ENCODE data around the gene ID1. TPM values are rescaled to one million over a fixed set of nuclear protein-coding genes. Genes with fewer than 3 reads are reported as not detected.
"Not testable (repeated sequence)": the region's sequence is repeated elsewhere in the genome, so short reads cannot be mapped to it uniquely, and the experiment has no call there.

Gene ID1
- total and polyA plus RNA-seq, 5 donors: 122 to 273 (median 141) TPM

- Histone ChIP-seq H3K27me3 (ENCODE audit: control insufficient read depth, insufficient read depth) (no peaks in the 10 kb centered on the region), H3K4me3 (ENCODE audit: low read length) (peak overlapping the region; percentile 47), H3K27ac (ENCODE audit: low read length) (peak overlapping the region; percentile 87), H3K9me3 (ENCODE audit: control insufficient read depth, low read length) (no peaks in the 10 kb centered on the region), H3K4me1 (ENCODE audit: control insufficient read depth, insufficient read depth, low read length) (peaks cover 7% of the 10 kb centered on the region)
- DNase-seq (no peak), ATAC-seq (no peak)
- whole genome bisulfite sequencing: 37% methylated on average over 19 of the region's 19 CpGs
- intact Hi-C loops (cut with DNase I): loop anchor here in 2 of 4 donors (2.0 kb wide), 1 partner anchor 31 kb away; the partner anchor contains the start of gene ID1 (in 2 of the 2)
Observed at GRCh38 chr20:31573555-31574321, 31.4 kb upstream of the ID1 start.

- H3K4me1 ChIP-seq (ENCODE audit: control insufficient read depth, insufficient read depth, low read length); H3K27me3 ChIP-seq (ENCODE audit: control insufficient read depth, insufficient read depth); H3K9me3 ChIP-seq (ENCODE audit: control insufficient read depth, low read length); H3K27ac ChIP-seq (ENCODE audit: low read length); H3K4me3 ChIP-seq (ENCODE audit: low read length); ATAC-seq; intact Hi-C loops (cut with DNase I); DNase-seq: not testable (repeated sequence)
- WGBS: 95% methylated on average over 10 of the region's 10 CpGs
Observed at GRCh38 chr20:31574986-31575385, 30.1 kb upstream of the ID1 start.

DNA sequence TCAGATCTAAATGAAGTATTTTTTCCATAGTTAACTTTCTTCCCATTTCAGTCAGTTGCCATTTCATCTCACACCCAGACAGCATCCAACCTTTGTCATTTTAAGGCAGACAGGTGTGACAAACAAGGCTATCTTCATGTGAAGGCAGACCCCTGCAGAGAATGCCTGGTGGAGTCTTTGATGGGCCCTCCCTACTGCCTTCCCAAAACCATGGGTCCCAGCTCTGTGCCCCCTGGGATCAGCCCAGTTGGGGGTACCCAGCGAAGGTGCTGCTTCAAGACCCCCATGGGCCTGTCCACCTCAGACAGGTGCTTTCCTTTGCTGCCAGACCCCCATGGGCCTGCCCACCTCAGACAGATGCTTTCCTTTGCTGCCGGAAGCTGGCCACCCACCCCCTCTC lies 28.3 kb upstream of the ID1 start:
- Histone ChIP-seq H3K27me3 (ENCODE audit: control insufficient read depth, insufficient read depth) (no peaks in the 10 kb centered on the region), H3K4me3 (ENCODE audit: low read length) (no peak overlapping the region), H3K4me1 (ENCODE audit: control insufficient read depth, insufficient read depth, low read length) (peaks cover 4% of the 10 kb centered on the region), H3K27ac (ENCODE audit: low read length) (no peak overlapping the region), H3K9me3 (ENCODE audit: control insufficient read depth, low read length) (no peaks in the 10 kb centered on the region)
- ATAC-seq (no peak), DNase-seq (peak in 1 of 3 donors; percentile 3)
- WGBS: 97% methylated on average over 2 of the region's 2 CpGs
- intact Hi-C loops (cut with DNase I): no loop called here

DNA sequence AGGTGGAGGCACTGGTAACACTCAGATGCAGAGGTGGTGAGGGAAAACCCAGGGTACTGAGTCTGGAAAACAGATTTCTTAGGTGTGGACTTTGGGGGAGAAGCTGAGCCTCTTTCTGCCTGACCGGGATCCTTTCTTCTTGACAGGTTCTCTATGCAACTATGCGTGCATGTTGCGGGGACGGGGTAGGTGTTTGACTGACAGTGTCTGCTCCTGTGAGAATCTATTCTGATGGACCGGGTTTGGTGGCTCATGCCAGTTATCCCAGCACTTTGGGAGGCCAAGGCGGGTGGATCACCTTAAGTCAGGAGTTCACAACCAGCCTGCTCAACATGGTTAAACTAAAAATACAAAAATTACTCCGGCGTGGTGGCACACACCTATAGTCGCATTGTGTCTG lies 27.9 kb upstream of the ID1 start:
- no peaks in the 10 kb centered on the region for H3K27me3 ChIP-seq (ENCODE audit: control insufficient read depth, insufficient read depth)
- H3K4me3 ChIP-seq (ENCODE audit: low read length): no peak overlapping the region
- DNase-seq: no peak
- H3K9me3 ChIP-seq (ENCODE audit: control insufficient read depth, low read length): no peaks in the 10 kb centered on the region
- ATAC-seq: no peak
- peaks cover 2% of the 10 kb centered on the region for H3K4me1 ChIP-seq (ENCODE audit: control insufficient read depth, insufficient read depth, low read length)
- intact Hi-C loops (cut with DNase I): no loop called here
- WGBS: 88% methylated on average over 9 of the region's 9 CpGs
- no peak overlapping the region for H3K27ac ChIP-seq (ENCODE audit: low read length)

GRCh38 chr20:31578448-31579138 lies 26.5 kb upstream of the ID1 start:
- H3K27me3 ChIP-seq (ENCODE audit: control insufficient read depth, insufficient read depth): no peaks in the 10 kb centered on the region
- H3K4me3 ChIP-seq (ENCODE audit: low read length): no peak overlapping the region
- H3K4me1 ChIP-seq (ENCODE audit: control insufficient read depth, insufficient read depth, low read length): no peaks in the 10 kb centered on the region
- ATAC-seq (no peak), DNase-seq (peak in 2 of 3 donors; percentile 44 to 60)
- 95% methylated on average over 43 of the region's 43 CpGs for WGBS
- intact Hi-C loops (cut with DNase I): no loop called here
- H3K27ac ChIP-seq (ENCODE audit: low read length): no peak overlapping the region
- no peaks in the 10 kb centered on the region for H3K9me3 ChIP-seq (ENCODE audit: control insufficient read depth, low read length)

DNA sequence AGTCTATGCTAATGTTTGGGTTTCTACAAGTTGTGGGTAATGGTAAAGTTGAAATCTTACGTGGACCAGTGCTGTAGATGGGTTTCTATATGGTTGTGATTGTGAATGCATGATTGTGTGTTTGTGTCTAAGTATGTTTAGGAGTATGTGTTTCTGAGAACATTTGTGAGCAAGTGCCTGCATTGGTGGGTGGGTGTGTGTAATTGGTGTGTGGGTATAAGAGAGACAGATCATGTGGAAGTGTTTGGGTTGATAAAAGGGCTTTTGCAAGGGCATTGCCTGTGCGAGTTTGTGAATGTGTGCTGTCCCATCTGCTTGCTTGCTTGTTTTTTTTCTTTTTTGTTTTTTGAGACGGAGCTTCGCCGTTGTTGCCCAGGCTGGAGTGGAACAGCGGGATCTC lies 25.8 kb upstream of the ID1 start:
- Histone ChIP-seq H3K4me1 (ENCODE audit: control insufficient read depth, insufficient read depth, low read length) (no peaks in the 10 kb centered on the region), H3K27me3 (ENCODE audit: control insufficient read depth, insufficient read depth) (no peaks in the 10 kb centered on the region), H3K9me3 (ENCODE audit: control insufficient read depth, low read length) (no peaks in the 10 kb centered on the region), H3K4me3 (ENCODE audit: low read length) (no peak overlapping the region), H3K27ac (ENCODE audit: low read length) (no peak overlapping the region)
- WGBS: 96% methylated on average over 6 of the region's 6 CpGs
- intact Hi-C loops (cut with DNase I): no loop called here
- ATAC-seq (no peak), DNase-seq (no peak)

DNA sequence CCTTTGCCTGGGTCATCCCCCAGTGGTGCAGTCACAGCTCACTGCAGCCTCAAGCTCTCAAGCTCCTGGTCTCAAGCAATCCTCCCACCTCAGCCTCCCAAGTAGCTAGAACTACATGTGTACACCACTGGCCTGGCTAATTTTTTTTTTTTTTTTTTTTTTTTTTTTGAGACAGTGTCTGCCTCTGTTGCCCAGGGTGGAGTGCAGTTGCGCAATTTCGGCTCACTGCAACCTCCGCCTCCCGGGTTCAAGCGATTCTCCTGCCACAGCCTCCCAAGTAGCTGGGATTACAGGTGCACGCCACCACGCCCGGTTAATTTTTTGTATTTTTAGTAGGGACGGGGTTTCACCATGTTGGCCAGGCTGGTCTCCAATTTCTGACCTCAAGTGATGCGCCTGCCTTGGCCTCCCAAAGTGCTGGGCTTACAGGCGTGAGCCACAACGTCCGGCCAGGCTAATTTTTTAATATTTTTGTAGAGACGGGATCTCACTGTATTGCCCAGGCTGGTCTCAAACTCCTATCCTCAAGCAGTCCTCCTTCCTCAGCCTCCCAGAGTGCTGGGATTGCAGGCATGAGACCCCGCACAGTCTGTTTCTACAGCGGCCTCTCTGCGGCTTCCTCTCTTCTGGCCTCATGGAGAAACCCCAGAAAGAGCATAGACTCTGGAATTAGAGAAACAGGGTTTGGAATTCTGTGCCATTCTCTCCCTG lies 25.0 kb upstream of the ID1 start:
- H3K4me1 ChIP-seq (ENCODE audit: control insufficient read depth, insufficient read depth, low read length); H3K4me3 ChIP-seq (ENCODE audit: low read length); intact Hi-C loops (cut with DNase I); H3K27ac ChIP-seq (ENCODE audit: low read length); H3K9me3 ChIP-seq (ENCODE audit: control insufficient read depth, low read length); ATAC-seq; H3K27me3 ChIP-seq (ENCODE audit: control insufficient read depth, insufficient read depth): not testable (repeated sequence)
- DNase-seq: peak in 2 of 3 donors; percentile 24 to 41
- WGBS: 97% methylated on average over 17 of the region's 17 CpGs

GRCh38 chr20:31580706-31581105 lies 24.4 kb upstream of the ID1 start:
- ATAC-seq (peak; percentile 48 to 65), DNase-seq (peak in 2 of 3 donors; percentile 51 to 55)
- no peaks in the 10 kb centered on the region for H3K4me1 ChIP-seq (ENCODE audit: control insufficient read depth, insufficient read depth, low read length)
- no peaks in the 10 kb centered on the region for H3K27me3 ChIP-seq (ENCODE audit: control insufficient read depth, insufficient read depth)
- H3K4me3 ChIP-seq (ENCODE audit: low read length): no peak overlapping the region
- H3K27ac ChIP-seq (ENCODE audit: low read length): no peak overlapping the region
- no peaks in the 10 kb centered on the region for H3K9me3 ChIP-seq (ENCODE audit: control insufficient read depth, low read length)
- 72% methylated on average over 7 of the region's 7 CpGs for WGBS
- intact Hi-C loops (cut with DNase I): no loop called here

DNA sequence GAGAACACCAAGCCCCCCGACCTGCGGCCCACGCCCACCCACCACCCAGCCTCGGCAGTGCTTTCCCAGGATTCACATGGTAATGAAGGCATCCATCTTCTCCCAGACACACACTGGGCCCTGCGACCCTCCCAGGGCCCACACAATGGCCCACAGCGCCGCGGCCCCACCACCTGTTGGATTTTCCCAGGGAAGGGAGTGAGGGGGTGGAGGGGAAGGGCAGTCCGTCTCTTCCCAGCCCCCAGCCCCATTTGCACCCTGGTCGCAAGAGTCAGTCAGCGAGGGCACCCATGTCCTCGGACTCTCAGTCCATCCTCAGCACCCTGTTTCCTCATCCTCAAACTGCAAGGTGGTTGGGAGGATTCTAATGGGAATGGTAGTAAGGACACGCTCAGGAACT lies 23.7 kb upstream of the ID1 start:
- ATAC-seq: no peak
- Histone ChIP-seq H3K4me1 (ENCODE audit: control insufficient read depth, insufficient read depth, low read length) (no peaks in the 10 kb centered on the region), H3K9me3 (ENCODE audit: control insufficient read depth, low read length) (no peaks in the 10 kb centered on the region), H3K4me3 (ENCODE audit: low read length) (no peak overlapping the region), H3K27ac (ENCODE audit: low read length) (no peak overlapping the region), H3K27me3 (ENCODE audit: control insufficient read depth, insufficient read depth) (no peaks in the 10 kb centered on the region)
- WGBS: 87% methylated on average over 13 of the region's 13 CpGs
- DNase-seq: peak in 2 of 3 donors; percentile 11 to 43
- intact Hi-C loops (cut with DNase I): no loop called here

DNA sequence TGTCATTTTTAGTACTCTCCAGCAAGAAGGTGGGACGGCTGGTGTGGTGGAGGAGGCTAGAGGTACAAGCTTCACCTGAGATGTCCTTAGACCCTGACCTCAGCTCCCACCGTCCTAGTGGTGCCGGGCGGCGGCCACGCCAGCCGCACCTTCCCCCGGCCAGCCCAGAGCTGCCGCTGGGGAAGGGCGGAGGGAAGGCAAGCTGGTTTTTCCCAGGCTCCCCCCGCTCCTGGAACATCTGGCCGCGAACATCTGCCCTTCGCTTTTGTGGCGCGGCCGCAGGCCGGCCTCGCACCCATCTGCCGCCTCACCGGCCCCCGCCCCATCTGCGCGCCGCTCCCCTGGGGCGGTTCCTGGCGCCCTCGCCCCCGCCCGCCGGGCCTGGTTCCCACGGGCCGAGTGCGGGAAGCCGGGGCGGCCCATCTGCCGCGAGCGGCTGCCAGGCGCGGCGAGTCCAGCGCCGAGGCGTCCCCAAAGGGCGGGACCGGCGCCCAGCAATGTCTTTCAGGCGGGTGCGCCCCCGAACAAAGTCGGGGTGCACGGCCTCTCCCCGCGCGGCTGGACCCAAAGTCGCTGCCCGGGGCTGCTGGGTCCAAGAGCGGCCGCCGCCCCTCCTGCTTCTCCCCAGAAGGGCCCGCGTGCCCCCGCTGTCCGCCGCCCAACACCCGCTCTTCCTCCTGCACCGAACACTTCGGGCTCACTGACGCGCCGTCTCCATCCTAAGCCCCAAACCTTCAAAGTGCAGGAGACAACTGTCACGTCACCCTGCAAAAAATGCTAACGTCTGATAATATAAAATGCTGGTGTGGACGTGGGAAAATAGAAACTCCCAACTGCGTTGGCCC lies 17.3 kb upstream of the ID1 start:
- Histone ChIP-seq H3K9me3 (ENCODE audit: control insufficient read depth, low read length) (no peaks in the 10 kb centered on the region), H3K4me3 (ENCODE audit: low read length) (peak overlapping the region; percentile 38), H3K27ac (ENCODE audit: low read length) (peak overlapping the region; percentile 67), H3K4me1 (ENCODE audit: control insufficient read depth, insufficient read depth, low read length) (no peaks in the 10 kb centered on the region), H3K27me3 (ENCODE audit: control insufficient read depth, insufficient read depth) (no peaks in the 10 kb centered on the region)
- intact Hi-C loops (cut with DNase I): no loop called here
- WGBS: 2% methylated on average over 76 of the region's 76 CpGs
- DNase-seq: peak; percentile 80 to 91 (median 87)
- ATAC-seq: peak; percentile 90 to 94
